ENCODE results near the gene RMND1. TPM values are rescaled to one million over a fixed set of nuclear protein-coding genes. Genes with fewer than 3 reads are reported as not detected.

Gene RMND1
- polyA plus RNA-seq, 3 donors, result 5.7 to 6.7 (median 6.6) TPM

- peaks cover 8% of the 10 kb centered on the region for H4K20me1 ChIP-seq (ENCODE audit: insufficient read depth, low read length)
- Mint-ChIP-seq H3K27ac (peak overlapping the region in 2 of 7 donors; percentile 10 to 36), H3K4me1 (peaks cover 33% of the 10 kb centered on the region), H3K4me3 (no peak overlapping the region), H3K27me3 (ENCODE audit: low read depth in 3 of 3) (no peaks in the 10 kb centered on the region), H3K36me3 (peaks cover 12 to 23% of the 10 kb centered on the region in 2 donors), H3K9me3 (peaks cover 0 to 2% (median 0%) of the 10 kb centered on the region in 7 donors)
- DNase-seq, result no peak
- 83% methylated on average over 6 of the region's 11 CpGs for WGBS (ENCODE audit: insufficient coverage)
- no peak for TF ChIP-seq CTCF (IDR thresholded peaks at IDR 0.05)
- no peak overlapping the region for H2AFZ ChIP-seq (ENCODE audit: insufficient read depth, low read depth, low read length, poor library complexity, severe bottlenecking)
- no peaks in the 10 kb centered on the region for H3K9me3 ChIP-seq (replicated peaks in 1 of 2; ENCODE audit: control insufficient read depth in 1 of 2, insufficient read depth in 1 of 2, low read length in 2 of 2)
- H3K27me3 ChIP-seq (ENCODE audit: control insufficient read depth in 2 of 2, insufficient read depth in 2 of 2, low read length in 2 of 2), result no peaks in the 10 kb centered on the region
- no peak overlapping the region for H3K4me2 ChIP-seq (replicated peaks; ENCODE audit: extremely low read depth, low read length, poor library complexity, severe bottlenecking)
- intact Hi-C loops (cut with micrococcal nuclease), result no loop called here
- peaks cover 81% of the 10 kb centered on the region for H3K79me2 ChIP-seq (ENCODE audit: insufficient read depth, low read length)
- peaks cover 22 to 32% of the 10 kb centered on the region in 2 donors for H3K4me1 ChIP-seq (ENCODE audit: control insufficient read depth in 1 of 2, insufficient read depth in 2 of 2, low read length in 2 of 2)
- peak overlapping the region in 1 of 2 donors; percentile 91 for H3K27ac ChIP-seq (ENCODE audit: low read depth in 1 of 2, low read length in 2 of 2)
- H3K4me3 ChIP-seq (replicated peaks in 1 of 3; ENCODE audit: low read depth in 2 of 3, low read length in 3 of 3), result no peak overlapping the region
- peaks cover 0 to 24% of the 10 kb centered on the region in 2 donors for H3K36me3 ChIP-seq (replicated peaks in 1 of 2; ENCODE audit: control insufficient read depth in 1 of 2, insufficient read depth in 2 of 2, low read length in 2 of 2)
- H3K9ac ChIP-seq (ENCODE audit: insufficient read depth, low read length, poor library complexity, severe bottlenecking), result no peak overlapping the region
These were observed 64.6 kb downstream of the RMND1 start for GRCh38 chr6:151387175-151387970.

GRCh38 chr6:151385177-151385576 lies 66.7 kb downstream of the RMND1 start:
- H3K4me1 Mint-ChIP-seq, result peaks cover 42% of the 10 kb centered on the region
- Histone ChIP-seq H3K27me3 (ENCODE audit: control insufficient read depth in 2 of 2, insufficient read depth in 2 of 2, low read length in 2 of 2) (no peaks in the 10 kb centered on the region), H2AFZ (ENCODE audit: insufficient read depth, low read depth, low read length, poor library complexity, severe bottlenecking) (no peak overlapping the region), H3K9me3 (replicated peaks in 1 of 2; ENCODE audit: control insufficient read depth in 1 of 2, insufficient read depth in 1 of 2, low read length in 2 of 2) (no peaks in the 10 kb centered on the region), H3K79me2 (ENCODE audit: insufficient read depth, low read length) (peaks cover 82% of the 10 kb centered on the region), H3K4me3 (replicated peaks in 1 of 3; ENCODE audit: low read depth in 2 of 3, low read length in 3 of 3) (no peak overlapping the region), H3K36me3 (replicated peaks in 1 of 2; ENCODE audit: control insufficient read depth in 1 of 2, insufficient read depth in 2 of 2, low read length in 2 of 2) (peaks cover 0 to 24% of the 10 kb centered on the region in 2 donors), H3K9ac (ENCODE audit: insufficient read depth, low read length, poor library complexity, severe bottlenecking) (no peak overlapping the region), H3K4me1 (ENCODE audit: control insufficient read depth in 1 of 2, insufficient read depth in 2 of 2, low read length in 2 of 2) (peaks cover 35 to 44% of the 10 kb centered on the region in 2 donors), H4K20me1 (ENCODE audit: insufficient read depth, low read length) (no peaks in the 10 kb centered on the region), H3K27ac (ENCODE audit: low read depth in 1 of 2, low read length in 2 of 2) (no peak overlapping the region), H3K4me2 (replicated peaks; ENCODE audit: extremely low read depth, low read length, poor library complexity, severe bottlenecking) (no peak overlapping the region)
- no peaks in the 10 kb centered on the region for H3K27me3 Mint-ChIP-seq (ENCODE audit: low read depth in 3 of 3)
- H3K9me3 Mint-ChIP-seq, result peaks cover 0 to 2% (median 0%) of the 10 kb centered on the region in 7 donors
- intact Hi-C loops (cut with micrococcal nuclease), result no loop called here
- H3K27ac Mint-ChIP-seq, result peak overlapping the region in 2 of 7 donors; percentile 5 to 54
- peaks cover 14 to 28% of the 10 kb centered on the region in 2 donors for H3K36me3 Mint-ChIP-seq
- WGBS (ENCODE audit: insufficient coverage), result no CpG with 5 or more reads among the region's 1 CpG
- no peak overlapping the region for H3K4me3 Mint-ChIP-seq
- TF ChIP-seq CTCF (IDR thresholded peaks at IDR 0.05), result no peak
- DNase-seq, result no peak
